ENCODE data around the gene MLST8.
A peak's percentile ranks its signal among the peaks of the same experiment; 100 is the strongest.
"Not testable (repeated sequence)": the region's sequence is repeated elsewhere in the genome, so short reads cannot be mapped to it uniquely, and the experiment has no call there.

The MLST8 gene

GRCh38 chr16:2190659-2191445 is 14.4 kb upstream of the MLST8 start:
- no peak for DNase-seq (ENCODE audit: low read depth)

GRCh38 chr16:2191446-2191706 is 13.9 kb upstream of the MLST8 start:
- DNase-seq (ENCODE audit: low read depth) = no peak

- DNase-seq (ENCODE audit: low read depth) = peak; percentile 76
Observed at GRCh38 chr16:2194166-2194834, 11.0 kb upstream of the MLST8 start.

GRCh38 chr16:2194852-2195321 is 10.4 kb upstream of the MLST8 start:
- DNase-seq (ENCODE audit: low read depth) = peak; percentile 60

GRCh38 chr16:2195322-2196161 is 9.7 kb upstream of the MLST8 start:
- no peak for DNase-seq (ENCODE audit: low read depth)

- peak; percentile 28 for DNase-seq (ENCODE audit: low read depth)
Observed at GRCh38 chr16:2196162-2196980, 8.9 kb upstream of the MLST8 start, which contains the start of gene CASKIN1. TSS of gene CASKIN1 (minus strand) at chr16:2196605. CDS start at chr16:2196432, 173 bp downstream.

- DNase-seq (ENCODE audit: low read depth) = no peak
Observed at GRCh38 chr16:2196981-2197511, 8.2 kb upstream of the MLST8 start.

GRCh38 chr16:2197765-2198164 is 7.5 kb upstream of the MLST8 start:
- DNase-seq (ENCODE audit: low read depth) = no peak

GRCh38 chr16:2198283-2198682 is 7.0 kb upstream of the MLST8 start:
- DNase-seq (ENCODE audit: low read depth) = no peak

- no peak for DNase-seq (ENCODE audit: low read depth)
Observed at GRCh38 chr16:2199095-2199494, 6.2 kb upstream of the MLST8 start.

GRCh38 chr16:2199621-2200139 is 5.6 kb upstream of the MLST8 start:
- DNase-seq (ENCODE audit: low read depth) = no peak

GRCh38 chr16:2200313-2200712 is 4.9 kb upstream of the MLST8 start:
- DNase-seq (ENCODE audit: low read depth) = no peak

- not testable (repeated sequence) for DNase-seq (ENCODE audit: low read depth)
Observed at GRCh38 chr16:2203119-2203688, 2.0 kb upstream of the MLST8 start.

- no peak for DNase-seq (ENCODE audit: low read depth)
Observed at GRCh38 chr16:2204416-2205103, 694 bp upstream of the MLST8 start.

GRCh38 chr16:2205967-2206313 is 686 bp downstream of the MLST8 start:
- DNase-seq (ENCODE audit: low read depth) = no peak

GRCh38 chr16:2206420-2206779 is 1.1 kb downstream of the MLST8 start:
- no peak for DNase-seq (ENCODE audit: low read depth)

GRCh38 chr16:2206780-2207433 is 1.7 kb downstream of the MLST8 start:
- DNase-seq (ENCODE audit: low read depth) = no peak

GRCh38 chr16:2207872-2208271 is 2.6 kb downstream of the MLST8 start:
- DNase-seq (ENCODE audit: low read depth) = no peak

- no peak for DNase-seq (ENCODE audit: low read depth)
Observed at GRCh38 chr16:2208308-2208707, 3.1 kb downstream of the MLST8 start.

- no peak for DNase-seq (ENCODE audit: low read depth)
Observed at GRCh38 chr16:2208772-2209171, 3.5 kb downstream of the MLST8 start.

Measured in ELR (cell line).